Measurements from ENCODE around the gene DNM3. TPM values are rescaled to one million over a fixed set of nuclear protein-coding genes. Genes with fewer than 3 reads are reported as not detected.

Gene DNM3
- total RNA-seq, 1 experiment from 2014 or later, result 1.2 TPM

DNA sequence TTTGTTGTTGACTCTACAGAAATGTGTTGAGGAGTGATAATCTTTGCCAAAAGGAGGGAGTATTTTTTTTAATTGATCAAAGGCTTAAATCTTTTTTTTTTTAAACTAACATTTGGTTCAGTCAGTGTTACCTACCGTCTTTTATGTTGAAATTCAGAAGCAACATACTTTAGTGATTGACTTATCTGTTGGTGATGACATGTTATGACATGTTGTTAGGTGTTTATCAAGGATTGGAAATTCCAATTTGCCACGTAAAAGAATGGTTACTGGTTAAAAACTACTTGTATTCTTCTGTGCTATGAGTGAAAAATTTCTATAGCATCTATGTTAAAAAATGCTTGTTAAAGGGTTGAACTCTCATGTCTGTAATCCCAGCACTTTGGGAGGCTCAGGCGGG lies 61.2 kb downstream of the DNM3 start:
- CTCF ChIA-PET, result interaction anchor here (0.7 kb wide), 1 partner anchor 16 kb away, joined by 4 read pairs; no protein-coding TSS in a partner anchor
- Mint-ChIP-seq H3K36me3 (ENCODE audit: insufficient read depth, unreplicated experiment) (no peaks in the 10 kb centered on the region), H3K9me3 (ENCODE audit: low read depth, unreplicated experiment) (no peaks in the 10 kb centered on the region), H3K4me1 (ENCODE audit: low read depth, unreplicated experiment) (no peaks in the 10 kb centered on the region), H3K27me3 (ENCODE audit: unreplicated experiment) (no peaks in the 10 kb centered on the region), H3K27ac (ENCODE audit: unreplicated experiment) (no peak overlapping the region), H3K4me3 (ENCODE audit: low read depth, unreplicated experiment) (no peak overlapping the region)
- DNase-seq, result no peak
- intact Hi-C loops (cut with micrococcal nuclease; ENCODE audit: unreplicated experiment), result no loop called here
- no TSS peak for BruUV-seq (replicated peaks)
- TF ChIP-seq, protein P1, sequence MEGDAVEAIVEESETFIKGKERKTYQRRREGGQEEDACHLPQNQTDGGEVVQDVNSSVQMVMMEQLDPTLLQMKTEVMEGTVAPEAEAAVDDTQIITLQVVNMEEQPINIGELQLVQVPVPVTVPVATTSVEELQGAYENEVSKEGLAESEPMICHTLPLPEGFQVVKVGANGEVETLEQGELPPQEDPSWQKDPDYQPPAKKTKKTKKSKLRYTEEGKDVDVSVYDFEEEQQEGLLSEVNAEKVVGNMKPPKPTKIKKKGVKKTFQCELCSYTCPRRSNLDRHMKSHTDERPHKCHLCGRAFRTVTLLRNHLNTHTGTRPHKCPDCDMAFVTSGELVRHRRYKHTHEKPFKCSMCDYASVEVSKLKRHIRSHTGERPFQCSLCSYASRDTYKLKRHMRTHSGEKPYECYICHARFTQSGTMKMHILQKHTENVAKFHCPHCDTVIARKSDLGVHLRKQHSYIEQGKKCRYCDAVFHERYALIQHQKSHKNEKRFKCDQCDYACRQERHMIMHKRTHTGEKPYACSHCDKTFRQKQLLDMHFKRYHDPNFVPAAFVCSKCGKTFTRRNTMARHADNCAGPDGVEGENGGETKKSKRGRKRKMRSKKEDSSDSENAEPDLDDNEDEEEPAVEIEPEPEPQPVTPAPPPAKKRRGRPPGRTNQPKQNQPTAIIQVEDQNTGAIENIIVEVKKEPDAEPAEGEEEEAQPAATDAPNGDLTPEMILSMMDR (IDR thresholded peaks at IDR 0.05; ENCODE audit: unreplicated experiment), result no peak

- CTCF ChIA-PET, result interaction anchor here (0.7 kb wide), 1 partner anchor 1876 kb away, joined by 3 read pairs; no protein-coding TSS in a partner anchor
- intact Hi-C loops (cut with micrococcal nuclease; ENCODE audit: unreplicated experiment), result no loop called here
Measured at GRCh38 chr1:171904778-171905450, 63.6 kb downstream of the DNM3 start.

DNA sequence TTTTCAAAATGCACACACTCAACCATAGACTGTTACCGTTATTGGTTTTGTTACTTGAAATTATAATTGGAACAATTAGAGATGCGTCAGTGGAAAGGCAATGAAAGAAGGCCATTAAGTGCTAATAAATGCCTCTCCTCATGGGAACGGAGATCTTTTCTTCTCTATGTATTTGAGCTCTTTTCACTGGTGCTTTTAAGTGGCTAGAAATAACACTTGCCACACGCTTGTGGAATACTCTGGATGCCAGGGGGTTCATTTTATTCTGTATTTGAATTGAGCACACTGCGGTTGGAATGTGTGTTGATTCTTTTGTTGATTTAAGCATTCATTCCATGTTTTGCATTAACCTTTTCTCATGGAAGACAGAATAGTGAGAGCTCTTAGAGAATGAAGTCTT lies 68.4 kb downstream of the DNM3 start:
- Mint-ChIP-seq H3K9me3 (ENCODE audit: low read depth, unreplicated experiment) (no peaks in the 10 kb centered on the region), H3K4me3 (ENCODE audit: low read depth, unreplicated experiment) (no peak overlapping the region), H3K27me3 (ENCODE audit: unreplicated experiment) (no peaks in the 10 kb centered on the region), H3K27ac (ENCODE audit: unreplicated experiment) (no peak overlapping the region), H3K36me3 (ENCODE audit: insufficient read depth, unreplicated experiment) (no peaks in the 10 kb centered on the region), H3K4me1 (ENCODE audit: low read depth, unreplicated experiment) (peaks cover 7% of the 10 kb centered on the region)
- intact Hi-C loops (cut with micrococcal nuclease; ENCODE audit: unreplicated experiment), result loop anchor here (5.0 kb wide), 2 partner anchors 42 to 67 kb away; partner anchors contain the start of gene DNM3
- CTCF ChIA-PET, result interaction anchor here (0.7 kb wide), 1 partner anchor 460 kb away, joined by 4 read pairs; no protein-coding TSS in a partner anchor
- DNase-seq, result no peak
- TF ChIP-seq, protein P1 (IDR thresholded peaks at IDR 0.05; ENCODE audit: unreplicated experiment), result no peak
- no TSS peak for BruUV-seq (replicated peaks)

More at GRCh38 chr1:171904778-171905450, 63.6 kb downstream of the DNM3 start:
- BruUV-seq (replicated peaks), result no TSS peak
- Mint-ChIP-seq H3K4me1 (ENCODE audit: low read depth, unreplicated experiment) (no peaks in the 10 kb centered on the region), H3K36me3 (ENCODE audit: insufficient read depth, unreplicated experiment) (no peaks in the 10 kb centered on the region), H3K27ac (ENCODE audit: unreplicated experiment) (no peak overlapping the region), H3K9me3 (ENCODE audit: low read depth, unreplicated experiment) (no peaks in the 10 kb centered on the region), H3K4me3 (ENCODE audit: low read depth, unreplicated experiment) (no peak overlapping the region), H3K27me3 (ENCODE audit: unreplicated experiment) (no peaks in the 10 kb centered on the region)
- DNase-seq, result no peak
- TF ChIP-seq, protein P1 (IDR thresholded peaks at IDR 0.05; ENCODE audit: unreplicated experiment), result no peak

DNA sequence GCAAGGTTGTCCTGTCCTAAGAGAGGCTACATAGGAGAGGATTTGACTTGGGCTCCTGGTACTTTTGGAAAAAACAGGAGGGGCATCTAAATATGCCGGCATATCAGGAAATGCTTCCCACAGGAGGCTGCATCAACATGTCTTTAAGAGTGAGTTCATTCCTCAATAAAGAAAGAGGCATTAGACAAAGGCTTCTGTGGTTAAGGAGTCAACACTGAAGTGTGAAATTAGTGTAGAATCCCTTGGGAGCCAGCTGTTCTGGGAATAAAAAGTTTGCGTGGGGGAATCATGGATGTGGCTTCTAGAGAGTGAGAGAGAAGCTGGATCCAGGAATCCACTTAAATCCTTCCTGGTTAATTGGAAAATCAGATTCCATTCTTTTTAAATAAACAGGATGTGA lies 69.5 kb downstream of the DNM3 start:
- intact Hi-C loops (cut with micrococcal nuclease; ENCODE audit: unreplicated experiment), result loop anchor here (5.0 kb wide), 2 partner anchors 43 to 68 kb away; partner anchors contain the start of gene DNM3
- TF ChIP-seq, protein P1 (IDR thresholded peaks at IDR 0.05; ENCODE audit: unreplicated experiment), result no peak
- no peak overlapping the region for H3K27ac Mint-ChIP-seq (ENCODE audit: unreplicated experiment)
- no peaks in the 10 kb centered on the region for H3K27me3 Mint-ChIP-seq (ENCODE audit: unreplicated experiment)
- H3K36me3 Mint-ChIP-seq (ENCODE audit: insufficient read depth, unreplicated experiment), result no peaks in the 10 kb centered on the region
- peaks cover 7% of the 10 kb centered on the region for H3K4me1 Mint-ChIP-seq (ENCODE audit: low read depth, unreplicated experiment)
- DNase-seq, result no peak
- no peak overlapping the region for H3K4me3 Mint-ChIP-seq (ENCODE audit: low read depth, unreplicated experiment)
- H3K9me3 Mint-ChIP-seq (ENCODE audit: low read depth, unreplicated experiment), result no peaks in the 10 kb centered on the region
- CTCF ChIA-PET, result interaction anchor here (0.7 kb wide), 1 partner anchor 76 kb away, joined by 5 read pairs; no protein-coding TSS in a partner anchor
- no TSS peak for BruUV-seq (replicated peaks)
